BLaER1 treated with 17β-estradiol and CSF1 and Interleukin-3, amounts not matched to agents 10 nM and 100 nM (cell line): ENCODE data around the gene HMGXB4.

Experiments
- H3K27ac ChIP-seq, 11 experiments: shearing (Covaris generic); formaldehyde crosslinking; 2 replicates each; pipeline ENCODE4 v1.8.1; 2022
- H3K27me3 ChIP-seq, 11 experiments: shearing (Covaris generic); formaldehyde crosslinking; 2 replicates each; pipeline ENCODE4 v1.8.1; 2022
- H3K36me3 ChIP-seq, 11 experiments: shearing (Covaris generic); formaldehyde crosslinking; 2 replicates each; pipeline ENCODE4 v1.8.1; 2022
- H3K4me1 ChIP-seq, 10 experiments: shearing (Covaris generic); formaldehyde crosslinking; 2 replicates each; pipeline ENCODE4 v1.8.1; 2022
- H3K4me2 ChIP-seq, 11 experiments: shearing (Covaris generic); formaldehyde crosslinking; 2 replicates each; pipeline ENCODE4 v1.8.1; 2022
- H3K4me3 ChIP-seq, 10 experiments: shearing (Covaris generic); formaldehyde crosslinking; 2 replicates each; pipeline ENCODE4 v1.8.1; 2022
- H3K9ac ChIP-seq, 11 experiments: shearing (Covaris generic); formaldehyde crosslinking; 2 replicates each; pipeline ENCODE4 v1.8.1; 2022
- H3K9me3 ChIP-seq, 11 experiments: shearing (Covaris generic); formaldehyde crosslinking; replicated peaks in 1 of 11; 2 replicates each; pipeline ENCODE4 v1.8.1; 2022
- H4K20me1 ChIP-seq, 11 experiments: shearing (Covaris generic); formaldehyde crosslinking; 2 replicates each; pipeline ENCODE4 v1.8.1; 2022
- Cebpa-rat ChIP-seq, 11 experiments: shearing (Covaris generic); IDR thresholded peaks; 2 replicates each; pipeline ENCODE4 v1.8.1; 2022

Gene HMGXB4

DNA sequence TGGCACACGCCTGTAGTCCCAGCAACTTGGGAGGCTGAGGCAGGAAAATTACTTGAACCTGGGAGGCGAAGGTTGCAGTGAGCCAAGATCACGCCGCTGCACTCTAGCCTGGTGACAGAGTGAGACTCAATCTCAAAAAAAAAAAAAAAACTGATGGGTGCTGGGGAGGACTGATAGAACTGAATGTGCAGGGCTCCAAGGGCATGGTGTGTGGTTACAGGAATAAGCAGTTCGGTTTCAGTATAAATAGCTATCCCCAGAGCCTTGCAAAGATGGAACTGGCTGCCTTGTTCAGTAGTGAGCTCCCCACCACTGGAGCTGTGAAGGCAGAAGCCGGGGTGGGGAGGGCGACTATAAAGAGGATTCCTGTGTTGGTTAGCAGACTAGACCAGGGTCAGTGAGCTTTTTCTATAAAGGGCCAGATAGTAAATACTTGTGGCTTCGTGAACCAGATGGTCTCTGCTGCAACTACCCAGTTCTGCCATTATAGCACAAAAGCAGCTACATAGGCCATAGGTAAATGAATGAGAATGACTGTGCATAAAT lies 48.3 kb downstream of the HMGXB4 start:
- H3K36me3 ChIP-seq: peaks cover 0 to 23% (median 0%) of the 10 kb centered on the region in 11 experiments; a peak in 7 of 22 replicates
- H3K27ac ChIP-seq: peak overlapping the region in 5 of 11 experiments; percentile 11 to 49 (median 30); a peak in 5 of 22 replicates
- TF ChIP-seq Cebpa-rat (IDR thresholded peaks at IDR 0.05): no peak
- peaks cover 85 to 100% (median 98%) of the 10 kb centered on the region in 10 experiments for H3K4me1 ChIP-seq
- no peak overlapping the region for H3K4me3 ChIP-seq
- H3K9me3 ChIP-seq: no peaks in the 10 kb centered on the region
- peaks cover 6 to 77% (median 23%) of the 10 kb centered on the region in 11 experiments; a peak in 16 of 22 replicates for H4K20me1 ChIP-seq
- H3K9ac ChIP-seq: no peak overlapping the region
- peak overlapping the region; percentile 76 to 99 (median 88) for H3K4me2 ChIP-seq
- no peaks in the 10 kb centered on the region for H3K27me3 ChIP-seq

- peaks cover 0 to 29% (median 0%) of the 10 kb centered on the region in 11 experiments; a peak in 7 of 22 replicates for H3K36me3 ChIP-seq
- peaks cover 10 to 86% (median 32%) of the 10 kb centered on the region in 11 experiments; a peak in 19 of 22 replicates for H4K20me1 ChIP-seq
- no peaks in the 10 kb centered on the region for H3K9me3 ChIP-seq
- H3K27ac ChIP-seq: peak overlapping the region in 10 of 11 experiments; percentile 1 to 51 (median 35); a peak in 15 of 22 replicates
- peak overlapping the region in 6 of 11 experiments; percentile 0 to 54 (median 16); a peak in 5 of 22 replicates for H3K9ac ChIP-seq
- H3K4me2 ChIP-seq: peak overlapping the region; percentile 76 to 99 (median 88)
- no peaks in the 10 kb centered on the region for H3K27me3 ChIP-seq
- TF ChIP-seq Cebpa-rat (IDR thresholded peaks at IDR 0.05): no peak
- H3K4me1 ChIP-seq: peaks cover 85 to 100% (median 99%) of the 10 kb centered on the region in 10 experiments
- H3K4me3 ChIP-seq: no peak overlapping the region
Measured at GRCh38 chr22:35306350-35306967, 49.2 kb downstream of the HMGXB4 start.

- peak overlapping the region in 4 of 11 experiments; percentile 19 to 54 (median 22); a peak in 4 of 22 replicates for H3K9ac ChIP-seq
- peaks cover 17 to 95% (median 41%) of the 10 kb centered on the region in 11 experiments; a peak in 20 of 22 replicates for H4K20me1 ChIP-seq
- H3K4me3 ChIP-seq: peak overlapping the region in 1 of 10 experiments; percentile 6; a peak in 2 of 20 replicates
- H3K9me3 ChIP-seq: no peaks in the 10 kb centered on the region
- H3K27ac ChIP-seq: peak overlapping the region in 3 of 11 experiments; percentile 3 to 49 (median 35); a peak in 6 of 22 replicates
- no peak for TF ChIP-seq Cebpa-rat (IDR thresholded peaks at IDR 0.05)
- peaks cover 87 to 100% (median 99%) of the 10 kb centered on the region in 10 experiments for H3K4me1 ChIP-seq
- peak overlapping the region; percentile 76 to 99 (median 88) for H3K4me2 ChIP-seq
- peaks cover 0 to 37% (median 0%) of the 10 kb centered on the region in 11 experiments; a peak in 7 of 22 replicates for H3K36me3 ChIP-seq
- no peaks in the 10 kb centered on the region for H3K27me3 ChIP-seq
Measured at GRCh38 chr22:35307372-35307771, 50.1 kb downstream of the HMGXB4 start.

GRCh38 chr22:35307892-35308291 lies 50.6 kb downstream of the HMGXB4 start:
- Histone ChIP-seq H3K9me3 (no peaks in the 10 kb centered on the region), H3K27ac (peak overlapping the region in 6 of 11 experiments; percentile 13 to 49 (median 24); a peak in 8 of 22 replicates), H3K9ac (peak overlapping the region in 5 of 11 experiments; percentile 2 to 54 (median 14); a peak in 2 of 22 replicates), H3K36me3 (peaks cover 0 to 37% (median 0%) of the 10 kb centered on the region in 11 experiments; a peak in 7 of 22 replicates), H3K4me1 (peaks cover 93 to 100% (median 99%) of the 10 kb centered on the region in 10 experiments), H3K4me3 (no peak overlapping the region; a peak in 1 of 20 replicates), H4K20me1 (peaks cover 23 to 97% (median 46%) of the 10 kb centered on the region in 11 experiments; a peak in 20 of 22 replicates), H3K27me3 (no peaks in the 10 kb centered on the region), H3K4me2 (peak overlapping the region; percentile 81 to 99 (median 88))
- TF ChIP-seq Cebpa-rat (IDR thresholded peaks at IDR 0.05): no peak

DNA sequence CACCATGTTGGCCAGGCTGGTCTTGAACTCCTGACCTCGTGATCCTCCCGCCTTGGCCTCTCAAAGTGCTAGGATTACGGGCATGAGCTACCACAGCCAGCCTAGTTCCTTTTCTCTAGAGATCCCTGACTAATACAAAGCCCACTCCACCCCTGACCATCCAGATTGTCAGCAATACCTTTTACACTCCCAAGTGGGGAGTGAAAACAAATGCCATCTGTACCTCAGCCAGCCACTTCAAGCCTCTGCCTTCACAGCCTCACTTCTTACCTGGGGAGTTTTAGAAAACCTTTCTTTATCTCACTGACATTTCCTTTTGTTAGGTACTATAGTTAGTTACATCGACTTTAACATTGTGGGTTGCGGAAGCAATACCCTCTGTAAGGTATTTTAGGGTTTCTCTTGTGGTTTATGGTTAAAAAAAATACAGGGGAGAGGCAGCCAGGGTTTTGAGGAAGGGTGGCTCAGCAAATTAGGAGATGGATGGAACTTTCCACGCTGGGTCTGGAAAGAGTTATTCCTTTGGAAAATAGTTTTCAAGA lies 51.3 kb downstream of the HMGXB4 start:
- peaks cover 29 to 97% (median 53%) of the 10 kb centered on the region in 11 experiments; a peak in 21 of 22 replicates for H4K20me1 ChIP-seq
- H3K4me2 ChIP-seq: peak overlapping the region; percentile 81 to 99 (median 88)
- peaks cover 98 to 100% (median 100%) of the 10 kb centered on the region in 10 experiments for H3K4me1 ChIP-seq

DNA sequence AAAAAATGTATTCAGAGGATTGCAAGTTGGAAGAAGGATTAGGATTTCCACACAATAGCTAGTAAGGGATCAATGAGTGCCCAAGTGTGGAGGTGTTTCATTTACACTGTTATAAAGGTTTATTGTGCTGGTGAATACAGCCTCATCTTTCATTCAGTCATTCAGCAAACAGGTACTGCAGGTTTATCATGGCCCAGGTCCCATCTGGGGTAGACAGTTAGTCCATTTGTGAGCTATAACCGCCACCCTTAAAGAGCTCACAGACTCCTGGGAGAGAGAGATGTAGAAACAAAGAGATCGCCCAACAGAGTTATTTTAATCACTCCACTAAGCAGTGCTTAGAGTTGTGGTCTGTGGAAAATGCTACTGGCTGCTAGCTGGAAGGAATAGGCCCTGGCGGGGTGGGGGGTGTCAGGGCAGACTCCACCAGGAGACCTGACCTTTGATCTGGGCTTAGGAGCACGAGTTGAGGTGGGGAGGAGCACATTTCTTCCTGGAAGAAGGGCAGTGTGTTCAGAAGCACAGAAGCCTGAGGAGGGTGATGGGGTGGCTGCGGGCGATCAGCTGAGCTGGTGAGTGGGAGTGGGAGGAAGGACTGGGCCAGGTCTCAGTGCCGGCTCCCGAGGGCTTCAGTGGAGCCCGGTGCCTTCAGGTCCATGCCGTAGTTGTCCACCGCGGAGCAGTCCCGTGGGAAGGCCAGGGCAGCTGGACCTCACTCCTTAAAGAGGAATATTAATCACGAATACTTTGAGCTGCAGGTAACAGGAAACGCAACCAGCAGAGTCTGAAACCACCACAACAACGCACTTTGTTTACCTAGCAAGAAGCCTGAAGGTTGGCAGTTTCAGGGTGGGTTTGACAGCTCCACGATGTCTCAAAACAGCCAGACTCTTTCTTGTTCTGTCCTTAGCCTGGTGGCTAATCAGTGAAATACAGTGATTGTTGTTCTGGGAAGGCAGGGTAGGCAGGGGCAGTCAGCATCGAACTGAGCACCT lies 53.6 kb downstream of the HMGXB4 start:
- H4K20me1 ChIP-seq: peaks cover 46 to 100% (median 75%) of the 10 kb centered on the region in 11 experiments; a peak in 21 of 22 replicates
- no peaks in the 10 kb centered on the region for H3K27me3 ChIP-seq
- H3K9ac ChIP-seq: peak overlapping the region in 9 of 11 experiments; percentile 6 to 62 (median 39); a peak in 15 of 22 replicates
- TF ChIP-seq Cebpa-rat (IDR thresholded peaks at IDR 0.05): no peak
- H3K36me3 ChIP-seq: peaks cover 0 to 43% (median 0%) of the 10 kb centered on the region in 11 experiments; a peak in 8 of 22 replicates
- H3K27ac ChIP-seq: peak overlapping the region in 4 of 11 experiments; percentile 9 to 46 (median 14); a peak in 6 of 22 replicates
- no peaks in the 10 kb centered on the region for H3K9me3 ChIP-seq
- peaks cover 91 to 100% (median 97%) of the 10 kb centered on the region in 10 experiments for H3K4me1 ChIP-seq
- H3K4me3 ChIP-seq: no peak overlapping the region; a peak in 1 of 20 replicates
- H3K4me2 ChIP-seq: peak overlapping the region; percentile 81 to 99 (median 88)

More for the DNA sequence above, 51.3 kb downstream of the HMGXB4 start:
- Histone ChIP-seq H3K4me3 (no peak overlapping the region), H3K36me3 (peaks cover 0 to 37% (median 0%) of the 10 kb centered on the region in 11 experiments; a peak in 6 of 22 replicates), H3K27me3 (no peaks in the 10 kb centered on the region), H3K27ac (peak overlapping the region in 7 of 11 experiments; percentile 1 to 49 (median 22); a peak in 7 of 22 replicates), H3K9ac (peak overlapping the region in 8 of 11 experiments; percentile 1 to 16 (median 2); a peak in 6 of 22 replicates), H3K9me3 (no peaks in the 10 kb centered on the region)
- TF ChIP-seq Cebpa-rat (IDR thresholded peaks at IDR 0.05): no peak

GRCh38 chr22:35311551-35311999 lies 54.3 kb downstream of the HMGXB4 start:
- no peak for TF ChIP-seq Cebpa-rat (IDR thresholded peaks at IDR 0.05)
- Histone ChIP-seq H3K9ac (peak overlapping the region in 2 of 11 experiments; percentile 52 to 62; a peak in 3 of 22 replicates), H3K36me3 (peaks cover 0 to 51% (median 0%) of the 10 kb centered on the region in 11 experiments; a peak in 8 of 22 replicates), H3K4me2 (peak overlapping the region; percentile 81 to 99 (median 88)), H4K20me1 (peaks cover 49 to 100% (median 82%) of the 10 kb centered on the region in 11 experiments; a peak in 21 of 22 replicates), H3K9me3 (no peaks in the 10 kb centered on the region), H3K4me1 (peaks cover 86 to 94% (median 90%) of the 10 kb centered on the region in 10 experiments), H3K27me3 (no peaks in the 10 kb centered on the region), H3K27ac (peak overlapping the region in 3 of 11 experiments; percentile 5 to 60 (median 13); a peak in 3 of 22 replicates), H3K4me3 (no peak overlapping the region)
